ENCODE measurements around the gene OCSTAMP.

GRCh38 chr20:46544576-46544975, 5.9 kb downstream of the OCSTAMP start:
- TF ChIP-seq, protein P1, sequence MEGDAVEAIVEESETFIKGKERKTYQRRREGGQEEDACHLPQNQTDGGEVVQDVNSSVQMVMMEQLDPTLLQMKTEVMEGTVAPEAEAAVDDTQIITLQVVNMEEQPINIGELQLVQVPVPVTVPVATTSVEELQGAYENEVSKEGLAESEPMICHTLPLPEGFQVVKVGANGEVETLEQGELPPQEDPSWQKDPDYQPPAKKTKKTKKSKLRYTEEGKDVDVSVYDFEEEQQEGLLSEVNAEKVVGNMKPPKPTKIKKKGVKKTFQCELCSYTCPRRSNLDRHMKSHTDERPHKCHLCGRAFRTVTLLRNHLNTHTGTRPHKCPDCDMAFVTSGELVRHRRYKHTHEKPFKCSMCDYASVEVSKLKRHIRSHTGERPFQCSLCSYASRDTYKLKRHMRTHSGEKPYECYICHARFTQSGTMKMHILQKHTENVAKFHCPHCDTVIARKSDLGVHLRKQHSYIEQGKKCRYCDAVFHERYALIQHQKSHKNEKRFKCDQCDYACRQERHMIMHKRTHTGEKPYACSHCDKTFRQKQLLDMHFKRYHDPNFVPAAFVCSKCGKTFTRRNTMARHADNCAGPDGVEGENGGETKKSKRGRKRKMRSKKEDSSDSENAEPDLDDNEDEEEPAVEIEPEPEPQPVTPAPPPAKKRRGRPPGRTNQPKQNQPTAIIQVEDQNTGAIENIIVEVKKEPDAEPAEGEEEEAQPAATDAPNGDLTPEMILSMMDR (conservative IDR thresholded peaks at IDR 0.05; ENCODE audit: low read depth in 2 of 2), result peak in 1 of 2 experiments; percentile 17; a peak in 1 of 4 replicates
- no peak for TF ChIP-seq REST (IDR thresholded peaks at IDR 0.05; ENCODE audit: unreplicated experiment)
- no peak for TF ChIP-seq JUNB (IDR thresholded peaks at IDR 0.05; ENCODE audit: unreplicated experiment)
- TF ChIP-seq EZH2phosphoT487 (IDR thresholded peaks at IDR 0.05; ENCODE audit: unreplicated experiment), result no peak
- no peak for TF ChIP-seq ZNF331 (CRISPR knock-in tag; IDR thresholded peaks at IDR 0.05; ENCODE audit: low read depth)
- no peak for TF ChIP-seq POLR2AphosphoS5 (IDR thresholded peaks at IDR 0.05; ENCODE audit: low read depth)
- no peak for TF ChIP-seq ZNF114 (CRISPR knock-in tag; IDR thresholded peaks at IDR 0.05)
- no peak for TF ChIP-seq CREB1 (CRISPR knock-in tag; IDR thresholded peaks at IDR 0.05; ENCODE audit: low read depth)
- no peak for TF ChIP-seq EZH2 (IDR thresholded peaks at IDR 0.05; ENCODE audit: low read depth, unreplicated experiment)
- TF ChIP-seq STAT1 (IDR thresholded peaks at IDR 0.05; ENCODE audit: unreplicated experiment), result no peak

Measured in GM23338 (cell line).